OCI-LY3 (cell line): Measurements from ENCODE around the gene ZKSCAN5.
A peak's percentile ranks its signal among the peaks of the same experiment; 100 is the strongest.
"Not testable (repeated sequence)": the region's sequence is repeated elsewhere in the genome, so short reads cannot be mapped to it uniquely, and the experiment has no call there.

Source experiments
- H2AFZ ChIP-seq: fragments of 200-600, 300-600 bp; shearing (Covaris generic); 2 replicates; pipeline ENCODE4 v1.6.0; 2014; ENCODE audit warnings: antibody characterized with exemption, low read depth, low read length
- H3K27ac ChIP-seq: fragments of 200-600, 300-600 bp; sonication (generic); 2 replicates; pipeline ENCODE4 v1.5.1; 2014; ENCODE audit warnings: mild to moderate bottlenecking, low read length, moderate library complexity, mixed read lengths
- H3K27me3 ChIP-seq: fragments of 200-600, 300-600 bp; sonication (generic); 2 replicates; pipeline ENCODE4 v1.6.1; 2014; ENCODE audit warnings: low read depth, low read length, mixed read lengths
- H3K36me3 ChIP-seq: fragments of 200-600, 300-600 bp; sonication (generic); replicated peaks from 2 replicates; pipeline ENCODE3; 2014; ENCODE audit warnings: low read depth, low read length, mixed read lengths
- H3K4me1 ChIP-seq: fragments of 300-600, 200-600 bp; sonication (generic); 2 replicates; pipeline ENCODE4 v1.6.1; 2014; ENCODE audit warnings: low read length, mixed read lengths
- H3K4me2 ChIP-seq: fragments of 200-600, 300-600 bp; sonication (generic); 2 replicates; pipeline ENCODE4 v1.6.1; 2014; ENCODE audit warnings: low read length, mixed read lengths
- H3K4me3 ChIP-seq: fragments of 300-600, 200-600 bp; sonication (generic); 2 replicates; pipeline ENCODE4 v1.5.1; 2014; ENCODE audit warnings: antibody characterized with exemption, mild to moderate bottlenecking, low read length, moderate library complexity
- H3K79me2 ChIP-seq: fragments of 300-600, 200-600 bp; shearing (Covaris generic); 2 replicates; pipeline ENCODE4 v1.6.1; 2014; ENCODE audit warnings: mild to moderate bottlenecking, low read length, mixed read lengths
- H3K9ac ChIP-seq: fragments of 300-600, 200-600 bp; shearing (Covaris generic); 2 replicates; pipeline ENCODE4 v1.6.0; 2014; ENCODE audit warnings: mild to moderate bottlenecking, low read length, moderate library complexity
- H3K9me3 ChIP-seq: fragments of 200-600, 300-600 bp; shearing (Covaris generic); 2 replicates; pipeline ENCODE4 v1.6.1; 2014; ENCODE audit warnings: low read length, mixed read lengths; ENCODE audit not compliant: insufficient read depth
- H4K20me1 ChIP-seq: fragments of 200-600, 300-600 bp; sonication (generic); 2 replicates; pipeline ENCODE4 v1.6.1; 2016; ENCODE audit warnings: low read length, mixed read lengths; ENCODE audit not compliant: insufficient read depth
- CTCF ChIP-seq: fragments of 200-600, 300-600 bp; sonication (generic); IDR thresholded peaks from 2 replicates; pipeline ENCODE4 v1.5.1; 2014; ENCODE audit warnings: antibody characterized with exemption, low read length, low read depth
- EZH2phosphoT487 ChIP-seq: fragments of 200-600 bp; shearing (Covaris generic); IDR thresholded peaks from 2 replicates; pipeline ENCODE4 v1.6.1; 2018; ENCODE audit warnings: antibody characterized with exemption, mixed run types, low read depth

Gene ZKSCAN5

GRCh38 chr7:99579281-99579955, 75.0 kb downstream of the ZKSCAN5 start:
- no peak overlapping the region for H3K4me2 ChIP-seq
- no peak overlapping the region for H3K27ac ChIP-seq
- H3K4me1 ChIP-seq, result no peaks in the 10 kb centered on the region
- no peak overlapping the region for H2AFZ ChIP-seq
- TF ChIP-seq EZH2phosphoT487 (no peak), CTCF (no peak)
- no peaks in the 10 kb centered on the region for H4K20me1 ChIP-seq
- no peaks in the 10 kb centered on the region for H3K79me2 ChIP-seq
- no peak overlapping the region for H3K9ac ChIP-seq
- no peaks in the 10 kb centered on the region for H3K27me3 ChIP-seq
- no peak overlapping the region for H3K4me3 ChIP-seq
- H3K36me3 ChIP-seq, result no peaks in the 10 kb centered on the region
- H3K9me3 ChIP-seq, result no peaks in the 10 kb centered on the region

GRCh38 chr7:99579956-99580777, 75.7 kb downstream of the ZKSCAN5 start:
- Histone ChIP-seq H3K9ac (no peak overlapping the region), H3K9me3 (no peaks in the 10 kb centered on the region), H4K20me1 (no peaks in the 10 kb centered on the region), H3K36me3 (no peaks in the 10 kb centered on the region), H3K79me2 (no peaks in the 10 kb centered on the region), H3K4me2 (peak overlapping the region; percentile 24), H3K4me1 (no peaks in the 10 kb centered on the region), H3K27me3 (no peaks in the 10 kb centered on the region), H2AFZ (no peak overlapping the region), H3K27ac (no peak overlapping the region), H3K4me3 (peak overlapping the region; percentile 43; the same call in 1 of the 2 replicates)
- no peak for TF ChIP-seq EZH2phosphoT487
- TF ChIP-seq CTCF, result no peak

- Histone ChIP-seq H3K4me3 (peak overlapping the region; percentile 43; the same call in 1 of the 2 replicates), H3K4me2 (peak overlapping the region; percentile 24; the same call in 1 of the 2 replicates)
- not testable (repeated sequence) for H3K27me3 ChIP-seq, H3K79me2 ChIP-seq, H4K20me1 ChIP-seq, H3K9me3 ChIP-seq, H3K9ac ChIP-seq, H2AFZ ChIP-seq, H3K4me1 ChIP-seq, H3K27ac ChIP-seq, H3K36me3 ChIP-seq
Observed at GRCh38 chr7:99580778-99581332, 76.4 kb downstream of the ZKSCAN5 start.
